GM23338 (cell line): ENCODE data around the gene ACVR1C. TPM values are rescaled to one million over a fixed set of nuclear protein-coding genes. Genes with fewer than 3 reads are reported as not detected.

ENCODE experiments used
- ATAC-seq: fragments of 200-7000 bp; cut with Tn5 transposase; 3 replicates; pipeline ENCODE4 v1.9.1; 2020
- DNase-seq: peaks from one replicate; pipeline ENCODE4 v3.0.0-alpha.2; 2015; ENCODE audit warnings: low spot score
- H2AFZ ChIP-seq: fragments of 200-600 bp; sonication (generic); 2 replicates; pipeline ENCODE4 v1.8.0; 2016; ENCODE audit warnings: antibody characterized with exemption, mild to moderate bottlenecking, moderate library complexity
- H3F3A ChIP-seq: fragments of 200-600 bp; sonication (generic); replicated peaks from 2 replicates; pipeline ENCODE4 v1.8.0; 2017; ENCODE audit warnings: antibody characterized with exemption, mixed run types, low read depth
- H3K27ac ChIP-seq: fragments of 200-600 bp; sonication (generic); 2 replicates; pipeline ENCODE4 v1.6.1; 2016; ENCODE audit warnings: low read depth
- H3K27me3 ChIP-seq: fragments of 200-600 bp; sonication (generic); 2 replicates; pipeline ENCODE4 v1.8.0; 2016; ENCODE audit warnings: mild to moderate bottlenecking, mixed run types, moderate library complexity; ENCODE audit not compliant: insufficient read depth
- H3K36me3 ChIP-seq: fragments of 200-600 bp; sonication (generic); 2 replicates; pipeline ENCODE4 v1.8.0; 2016; ENCODE audit warnings: mild to moderate bottlenecking; ENCODE audit not compliant: insufficient read depth
- H3K4me1 ChIP-seq: fragments of 200-600 bp; sonication (generic); 2 replicates; pipeline ENCODE4 v1.8.0; 2016; ENCODE audit warnings: mild to moderate bottlenecking, moderate library complexity; ENCODE audit not compliant: insufficient read depth
- H3K4me2 ChIP-seq: fragments of 200-600 bp; sonication (generic); 2 replicates; pipeline ENCODE4 v1.7.1; 2017; ENCODE audit warnings: mixed run types
- H3K4me3 ChIP-seq: fragments of 200-600 bp; sonication (generic); 2 replicates; pipeline ENCODE4 v1.6.1; 2016; ENCODE audit warnings: mixed run types
- H3K79me2 ChIP-seq: fragments of 200-600 bp; sonication (generic); replicated peaks from 2 replicates; pipeline ENCODE4 v1.8.0; 2017; ENCODE audit warnings: mild to moderate bottlenecking; ENCODE audit not compliant: insufficient read depth
- H3K9me2 ChIP-seq: fragments of 200-600 bp; sonication (generic); 2 replicates; pipeline ENCODE4 v1.8.0; 2017; ENCODE audit not compliant: insufficient read depth
- H4K20me1 ChIP-seq: fragments of 200-600 bp; sonication (generic); replicated peaks from 2 replicates; pipeline ENCODE4 v1.8.0; 2017; ENCODE audit warnings: mild to moderate bottlenecking; ENCODE audit not compliant: insufficient read depth
- H3K27ac Mint-ChIP-seq: 2 replicates; pipeline ENCODE4 v1.8.0; 2020; ENCODE audit warnings: inconsistent platforms, mild to moderate bottlenecking, moderate library complexity, mixed read lengths
- H3K27me3 Mint-ChIP-seq: 3 replicates; pipeline ENCODE4 v1.8.0; 2022; ENCODE audit warnings: low read depth, mild to moderate bottlenecking, moderate library complexity, mixed read lengths, inconsistent platforms; ENCODE audit not compliant: insufficient read depth, poor library complexity
- H3K36me3 Mint-ChIP-seq: 3 replicates; pipeline ENCODE4 v1.8.0; 2021; ENCODE audit warnings: low read depth, mild to moderate bottlenecking, inconsistent platforms, moderate library complexity, mixed read lengths
- H3K4me1 Mint-ChIP-seq: 3 replicates; pipeline ENCODE4 v1.8.0; 2020; ENCODE audit warnings: mild to moderate bottlenecking, inconsistent platforms, mixed read lengths
- H3K4me3 Mint-ChIP-seq: 3 replicates; pipeline ENCODE4 v1.8.0; 2021; ENCODE audit warnings: moderate library complexity, mild to moderate bottlenecking, inconsistent platforms, mixed read lengths
- H3K9me3 Mint-ChIP-seq: 3 replicates; pipeline ENCODE4 v1.8.0; 2020; ENCODE audit warnings: moderate library complexity, mild to moderate bottlenecking, inconsistent platforms, mixed read lengths
- CREB1 ChIP-seq: fragments of 250-450 bp; sonication (Bioruptor Pico); IDR thresholded peaks from 2 replicates; pipeline ENCODE4 v1.5.0; 2020; ENCODE audit warnings: low read depth, mild to moderate bottlenecking, moderate library complexity
- CTCF ChIP-seq, 2 experiments: fragments of 200-600 bp in 1 of 2; sonication (generic) in 1 of 2; conservative IDR thresholded peaks; 2 replicates each; pipeline versions ENCODE4 v1.5.1 to v1.6.1; 2016 to 2017; ENCODE audit warnings: antibody characterized with exemption in 2 of 2, low read depth in 2 of 2, mild to moderate bottlenecking in 2 of 2, moderate library complexity in 1 of 2
- ETS1 ChIP-seq: IDR thresholded peaks from 2 replicates; pipeline ENCODE4 v1.6.1; 2016; ENCODE audit warnings: antibody characterized with exemption
- EZH2 ChIP-seq: fragments of 200-600 bp; sonication (generic); IDR thresholded peaks from one replicate; pipeline ENCODE4 v1.8.0; 2017; ENCODE audit warnings: antibody characterized with exemption, mild to moderate bottlenecking, low read depth; ENCODE audit not compliant: unreplicated experiment
- EZH2phosphoT487 ChIP-seq: fragments of 200-600 bp; sonication (generic); IDR thresholded peaks from one replicate; pipeline ENCODE4 v1.8.1; 2018; ENCODE audit warnings: antibody characterized with exemption; ENCODE audit not compliant: unreplicated experiment
- JUNB ChIP-seq: IDR thresholded peaks from one replicate; pipeline ENCODE4 v1.6.1; 2016; ENCODE audit warnings: antibody characterized with exemption; ENCODE audit not compliant: unreplicated experiment
- NANOG ChIP-seq: IDR thresholded peaks from 2 replicates; pipeline ENCODE4 v1.6.1; 2016; ENCODE audit warnings: antibody characterized with exemption, borderline replicate concordance
- POLR2AphosphoS5 ChIP-seq: IDR thresholded peaks from 2 replicates; pipeline ENCODE4 v1.6.1; 2016; ENCODE audit warnings: antibody characterized with exemption, low read depth
- REST ChIP-seq: IDR thresholded peaks from one replicate; pipeline ENCODE4 v1.6.1; 2018; ENCODE audit warnings: antibody characterized with exemption; ENCODE audit not compliant: unreplicated experiment
- STAT1 ChIP-seq: IDR thresholded peaks from one replicate; pipeline ENCODE4 v1.6.1; 2016; ENCODE audit warnings: antibody characterized with exemption; ENCODE audit not compliant: unreplicated experiment
- ZNF114 ChIP-seq: fragments of 250-450 bp; sonication (Bioruptor Pico); IDR thresholded peaks from 2 replicates; pipeline ENCODE4 v1.5.0; 2020; ENCODE audit warnings: mild to moderate bottlenecking, moderate library complexity
- polyA plus RNA-seq: library from polyadenylated mRNA; unstranded; fragments of >200 nt; fragmentation: Nextera tagmentation; extraction: Ambion mirVana; gene quantifications from 2 replicates; pipeline ENCODE4 v1.2.1, GENCODE V29; 2016
- total RNA-seq: library from RNA; depleted of rRNA; stranded (reverse); fragments of >200 nt; shearing (Covaris generic); gene quantifications from 2 replicates; pipeline ENCODE4 v1.2.3, GENCODE V29; 2014

Gene ACVR1C
- total and polyA plus RNA-seq, 2 experiments from 2014 or later = 0.61 to 0.94 TPM

GRCh38 chr2:157625296-157625695 is 3.4 kb downstream of the ACVR1C start:
- Histone ChIP-seq H2AFZ (no peak overlapping the region), H3F3A (no peaks in the 10 kb centered on the region), H3K36me3 (no peaks in the 10 kb centered on the region), H3K9me2 (no peaks in the 10 kb centered on the region), H4K20me1 (no peaks in the 10 kb centered on the region; the same call in 1 of the 2 replicates), H3K79me2 (no peaks in the 10 kb centered on the region), H3K4me3 (no peak overlapping the region), H3K27ac (no peak overlapping the region), H3K27me3 (peaks cover 58% of the 10 kb centered on the region), H3K4me1 (peaks cover 5% of the 10 kb centered on the region; the same call in 1 of the 2 replicates), H3K4me2 (no peak overlapping the region)
- Mint-ChIP-seq H3K27me3 (peaks cover 47% of the 10 kb centered on the region), H3K27ac (no peak overlapping the region), H3K4me1 (peaks cover 9% of the 10 kb centered on the region; the same call in 2 of the 3 replicates), H3K36me3 (no peaks in the 10 kb centered on the region), H3K4me3 (no peak overlapping the region), H3K9me3 (no peaks in the 10 kb centered on the region)
- ATAC-seq (no peak), DNase-seq (no peak)
- TF ChIP-seq ZNF114 (CRISPR knock-in tag) = no peak

- Mint-ChIP-seq H3K36me3 (no peaks in the 10 kb centered on the region), H3K27me3 (peaks cover 13% of the 10 kb centered on the region)
- no peak for TF ChIP-seq REST
- TF ChIP-seq ETS1 = no peak
- TF ChIP-seq POLR2AphosphoS5 = no peak
- TF ChIP-seq ZNF114 (CRISPR knock-in tag) = no peak
- TF ChIP-seq NANOG = no peak
- no peak for TF ChIP-seq EZH2phosphoT487
- TF ChIP-seq CREB1 (CRISPR knock-in tag) = no peak
- TF ChIP-seq EZH2 = no peak
- no peak for TF ChIP-seq CTCF (conservative IDR thresholded peaks at IDR 0.05; ENCODE audit: low read depth in 2 of 2)
- no peak for TF ChIP-seq JUNB
- no peak for TF ChIP-seq STAT1
These were observed 7.7 kb downstream of the ACVR1C start for GRCh38 chr2:157620956-157621355.

More at GRCh38 chr2:157620956-157621355, 7.7 kb downstream of the ACVR1C start:
- Histone ChIP-seq H3K4me1 (no peaks in the 10 kb centered on the region), H3F3A (no peaks in the 10 kb centered on the region), H3K4me3 (no peak overlapping the region), H3K79me2 (no peaks in the 10 kb centered on the region), H3K36me3 (no peaks in the 10 kb centered on the region), H3K27ac (no peak overlapping the region), H3K9me2 (no peaks in the 10 kb centered on the region), H2AFZ (no peak overlapping the region), H3K27me3 (peaks cover 23% of the 10 kb centered on the region), H3K4me2 (no peak overlapping the region), H4K20me1 (no peaks in the 10 kb centered on the region)
- Mint-ChIP-seq H3K4me1 (no peaks in the 10 kb centered on the region), H3K4me3 (no peak overlapping the region), H3K27ac (no peak overlapping the region), H3K9me3 (no peaks in the 10 kb centered on the region)
- DNase-seq = no peak
- ATAC-seq = no peak
